Peyer's patch (tissue), 4 donors: ENCODE results near the gene POR. TPM values are rescaled to one million over a fixed set of nuclear protein-coding genes. Genes with fewer than 3 reads are reported as not detected.
A peak's percentile ranks its signal among the peaks of the same experiment; 100 is the strongest.

Experiments used
- DNase-seq, 3 donors: peaks; one replicate each; pipeline ENCODE4 v3.0.0-alpha.2; 2017 to 2019
- H3K27ac ChIP-seq, 4 donors: fragments of 200-600 bp; sonication (generic); one replicate each; pipeline ENCODE4 v1.5.1; 2016 to 2019
- H3K27me3 ChIP-seq, 2 donors: fragments of 200-600 bp; sonication (generic); one replicate each; pipeline ENCODE4 v1.5.1; 2019
- H3K36me3 ChIP-seq, 3 donors: fragments of 200-600 bp; sonication (generic); one replicate each; pipeline ENCODE4 v1.5.1; 2016 to 2019
- H3K4me1 ChIP-seq, 4 donors: fragments of 200-600 bp; sonication (generic); one replicate each; pipeline ENCODE4 v1.5.1; 2016 to 2019
- H3K4me3 ChIP-seq, 4 donors: fragments of 200-600 bp; sonication (generic); 1 replicate in 3 of 4; 2 replicates in 1 of 4; pipeline ENCODE4 v1.5.1; 2016 to 2019; ENCODE audit warnings: mild to moderate bottlenecking in 1 of 4
- H3K9me3 ChIP-seq, 4 donors: fragments of 200-600 bp; sonication (generic); one replicate each; pipeline ENCODE4 v1.5.1; 2016 to 2019; ENCODE audit warnings: mild to moderate bottlenecking in 1 of 4
- CTCF ChIP-seq, 6 experiments: fragments of 450-650 bp in 4 of 6; fragments of 200-600 bp in 2 of 6; sonication (generic) in 1 of 6; IDR thresholded peaks; one replicate each; pipeline ENCODE4 v1.5.1; 2017 to 2019; ENCODE audit warnings: antibody characterized with exemption in 6 of 6, mild to moderate bottlenecking in 3 of 6, moderate library complexity in 1 of 6
- POLR2A ChIP-seq, 2 donors: fragments of 450-650 bp; IDR thresholded peaks; one replicate each; pipeline ENCODE4 v1.5.1; 2017; ENCODE audit warnings: antibody characterized with exemption in 2 of 2, mild to moderate bottlenecking in 2 of 2, moderate library complexity in 2 of 2
- total RNA-seq, 4 donors: library from RNA; depleted of rRNA; stranded (reverse); fragments of >200 nt; gene quantifications; one replicate each; pipeline ENCODE4 v1.1.0, GENCODE V29; 2016

Gene POR
- total RNA-seq, 4 donors from 2014 or later = 67.7 to 625 (median 451) TPM

- Histone ChIP-seq H3K4me1 (peaks cover 0 to 7% (median 0%) of the 10 kb centered on the region in 4 donors), H3K27me3 (no peaks in the 10 kb centered on the region), H3K4me3 (no peak overlapping the region), H3K27ac (no peak overlapping the region), H3K36me3 (peaks cover 0 to 9% (median 0%) of the 10 kb centered on the region in 3 donors), H3K9me3 (no peaks in the 10 kb centered on the region)
- TF ChIP-seq POLR2A (IDR thresholded peaks at IDR 0.05) = no peak
- no peak for TF ChIP-seq CTCF (IDR thresholded peaks at IDR 0.05)
- no peak for DNase-seq
These were observed 24.0 kb downstream of the POR start for GRCh38 chr7:75938921-75939320.

GRCh38 chr7:75943864-75944263 is 28.9 kb downstream of the POR start:
- H3K4me1 ChIP-seq = peaks cover 0 to 34% (median 7%) of the 10 kb centered on the region in 4 donors
- no peak overlapping the region for H3K4me3 ChIP-seq
- H3K9me3 ChIP-seq = no peaks in the 10 kb centered on the region
- peak overlapping the region in 3 of 4 donors; percentile 12 to 72 (median 52) for H3K27ac ChIP-seq
- H3K27me3 ChIP-seq = no peaks in the 10 kb centered on the region
- DNase-seq = peak in 2 of 3 donors; percentile 67 to 84
- H3K36me3 ChIP-seq = peaks cover 0 to 9% (median 0%) of the 10 kb centered on the region in 3 donors
- TF ChIP-seq CTCF (IDR thresholded peaks at IDR 0.05) = peak in 2 of 6 experiments; percentile 13 to 15
- no peak for TF ChIP-seq POLR2A (IDR thresholded peaks at IDR 0.05)

GRCh38 chr7:75944507-75944906 is 29.6 kb downstream of the POR start:
- TF ChIP-seq POLR2A (IDR thresholded peaks at IDR 0.05) (no peak), CTCF (IDR thresholded peaks at IDR 0.05) (no peak)
- peaks cover 0 to 34% (median 7%) of the 10 kb centered on the region in 4 donors for H3K4me1 ChIP-seq
- DNase-seq = no peak
- no peaks in the 10 kb centered on the region for H3K9me3 ChIP-seq
- H3K27ac ChIP-seq = peak overlapping the region in 3 of 4 donors; percentile 12 to 91 (median 72)
- no peak overlapping the region for H3K4me3 ChIP-seq
- no peaks in the 10 kb centered on the region for H3K27me3 ChIP-seq
- peaks cover 0 to 9% (median 0%) of the 10 kb centered on the region in 3 donors for H3K36me3 ChIP-seq

- Histone ChIP-seq H3K4me3 (no peak overlapping the region), H3K9me3 (no peaks in the 10 kb centered on the region), H3K36me3 (peaks cover 0 to 5% (median 0%) of the 10 kb centered on the region in 3 donors), H3K4me1 (peaks cover 0 to 34% (median 7%) of the 10 kb centered on the region in 4 donors), H3K27ac (peak overlapping the region in 3 of 4 donors; percentile 46 to 91 (median 72)), H3K27me3 (no peaks in the 10 kb centered on the region)
- DNase-seq = no peak
- peak in 1 of 2 donors; percentile 9 for TF ChIP-seq POLR2A (IDR thresholded peaks at IDR 0.05)
- peak in 2 of 6 experiments; percentile 20 to 30 for TF ChIP-seq CTCF (IDR thresholded peaks at IDR 0.05)
These were observed 30.6 kb downstream of the POR start for GRCh38 chr7:75945297-75946168.

- no peaks in the 10 kb centered on the region for H3K27me3 ChIP-seq
- no peaks in the 10 kb centered on the region for H3K36me3 ChIP-seq
- no peak for DNase-seq
- no peak overlapping the region for H3K4me3 ChIP-seq
- H3K27ac ChIP-seq = peak overlapping the region in 2 of 4 donors; percentile 72 to 91
- TF ChIP-seq POLR2A (IDR thresholded peaks at IDR 0.05) = no peak
- no peaks in the 10 kb centered on the region for H3K9me3 ChIP-seq
- H3K4me1 ChIP-seq = peaks cover 0 to 34% (median 7%) of the 10 kb centered on the region in 4 donors
These were observed 31.4 kb downstream of the POR start for GRCh38 chr7:75946207-75946855.

- no peak overlapping the region for H3K4me3 ChIP-seq
- no peak for DNase-seq
- H3K4me1 ChIP-seq = peaks cover 0 to 32% (median 7%) of the 10 kb centered on the region in 4 donors
- H3K9me3 ChIP-seq = no peaks in the 10 kb centered on the region
- H3K27me3 ChIP-seq = no peaks in the 10 kb centered on the region
- no peak for TF ChIP-seq POLR2A (IDR thresholded peaks at IDR 0.05)
- TF ChIP-seq CTCF (IDR thresholded peaks at IDR 0.05) = no peak
- no peak overlapping the region for H3K27ac ChIP-seq
- H3K36me3 ChIP-seq = no peaks in the 10 kb centered on the region
These were observed 33.2 kb downstream of the POR start for GRCh38 chr7:75948179-75948578.
